Right lobe of liver (tissue), 6 donors: ENCODE data around the gene ATP5PD. TPM values are rescaled to one million over a fixed set of nuclear protein-coding genes. Genes with fewer than 3 reads are reported as not detected.

ENCODE experiments used
- ATAC-seq, 4 donors: fragments of 200-7000 bp; cut with Tn5 transposase; one replicate each; pipeline ENCODE4 v1.9.1; 2020; ENCODE audit warnings: mild to moderate bottlenecking in 4 of 4, moderate library complexity in 4 of 4
- DNase-seq, 3 donors: peaks; one replicate each; pipeline ENCODE4 v3.0.0-alpha.2; 2020
- H3K27ac ChIP-seq, 3 donors: fragments of 200-600 bp; one replicate each; pipeline ENCODE4 v1.8.0; 2022
- H3K27me3 ChIP-seq, 2 donors: fragments of 200-600 bp; one replicate each; pipeline ENCODE4 v1.8.0; 2022
- H3K36me3 ChIP-seq, 4 donors: fragments of 200-600 bp; sonication (generic) in 1 of 4; one replicate each; pipeline versions ENCODE4 v1.5.1 to v1.8.0; 2017 to 2022; ENCODE audit warnings: control low read depth in 1 of 4
- H3K4me1 ChIP-seq, 4 donors: fragments of 200-600 bp; sonication (generic) in 1 of 4; one replicate each; pipeline versions ENCODE4 v1.5.1 to v1.8.0; 2017 to 2022; ENCODE audit warnings: control low read depth in 1 of 4
- H3K4me3 ChIP-seq, 3 donors: fragments of 200-600 bp; one replicate each; pipeline ENCODE4 v1.8.0; 2022
- H3K9me3 ChIP-seq, 4 donors: fragments of 200-600 bp; sonication (generic) in 1 of 4; one replicate each; pipeline versions ENCODE4 v1.5.1 to v1.8.0; 2017 to 2022; ENCODE audit warnings: control low read depth in 1 of 4
- POLR2A ChIP-seq: fragments of 450-650 bp; IDR thresholded peaks from one replicate; pipeline ENCODE4 v1.6.1; 2017; ENCODE audit warnings: antibody characterized with exemption, mild to moderate bottlenecking
- WGBS: methylation state at CpG from one replicate; pipeline ENCODE4 v1.1.6; 2018; ENCODE audit warnings: low coverage, low lambda C conversion rate; ENCODE audit not compliant: insufficient coverage; ENCODE audit errors: missing lambda C conversion rate; 5-methylcytosine and 5-hydroxymethylcytosine counted together
- intact Hi-C, 2 donors: fragments of 100-400 bp; cut with DNase I; formaldehyde crosslinking; loops; one replicate each; pipeline versions ENCODE4 v1.11.2 to v1.14.1; 2022
- total RNA-seq, 6 experiments: library from RNA; depleted of rRNA in 2 of 6; stranded (reverse); fragments of >200 nt in 2 of 6; fragmentation: NEBNext Ultra II Directional in 3 of 6; extraction: Animal tissue kit (Norgen Biotek cat#: 25700) in 3 of 6; gene quantifications; one replicate each; pipeline versions ENCODE4 v1.1.0 to v1.2.4, GENCODE V29; 2016 to 2023
- TF ChIP-seq, protein P1 (sequence below), 4 donors: fragments of 200-600 bp in 3 of 4; fragments of 450-650 bp in 1 of 4; IDR thresholded peaks; one replicate each; pipeline versions ENCODE4 v1.5.1 to v1.8.0; 2016 to 2022; ENCODE audit warnings: antibody characterized with exemption in 4 of 4, mild to moderate bottlenecking in 2 of 4
- donor health status: DM: no; HTN: yes; CAD: no.
- donor health status: DM: no; HTN: no; CAD: no.
- donor health status: DM: no; HTN: no; CAD: no.
- donor health status: DM: no; HTN: yes; CAD: no.
- donor health status: DM: no; HTN: yes; CAD: no.

Gene ATP5PD
- total RNA-seq, 6 experiments from 2014 or later: 145 to 262 (median 179) TPM

DNA sequence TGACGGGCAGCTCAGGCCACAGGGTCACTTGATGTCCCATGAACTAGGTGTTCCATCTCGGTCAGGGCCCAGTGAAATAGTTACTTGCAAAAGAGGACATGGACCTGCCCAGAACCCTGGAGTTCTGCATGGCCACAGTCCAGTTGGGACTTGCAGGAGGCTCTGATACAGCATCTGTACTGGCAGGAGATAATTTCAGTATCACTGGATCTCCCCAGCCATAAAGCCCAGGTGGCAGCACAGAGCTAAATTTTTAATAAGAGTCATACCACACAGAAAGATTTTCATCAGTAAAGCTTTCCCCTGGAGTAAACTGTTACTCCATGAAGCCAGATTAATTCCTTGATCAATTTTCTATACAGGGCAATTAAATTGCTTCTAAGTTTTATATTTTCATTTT lies 23.0 kb upstream of the ATP5PD start:
- no peak for TF ChIP-seq POLR2A
- TF ChIP-seq, protein P1, sequence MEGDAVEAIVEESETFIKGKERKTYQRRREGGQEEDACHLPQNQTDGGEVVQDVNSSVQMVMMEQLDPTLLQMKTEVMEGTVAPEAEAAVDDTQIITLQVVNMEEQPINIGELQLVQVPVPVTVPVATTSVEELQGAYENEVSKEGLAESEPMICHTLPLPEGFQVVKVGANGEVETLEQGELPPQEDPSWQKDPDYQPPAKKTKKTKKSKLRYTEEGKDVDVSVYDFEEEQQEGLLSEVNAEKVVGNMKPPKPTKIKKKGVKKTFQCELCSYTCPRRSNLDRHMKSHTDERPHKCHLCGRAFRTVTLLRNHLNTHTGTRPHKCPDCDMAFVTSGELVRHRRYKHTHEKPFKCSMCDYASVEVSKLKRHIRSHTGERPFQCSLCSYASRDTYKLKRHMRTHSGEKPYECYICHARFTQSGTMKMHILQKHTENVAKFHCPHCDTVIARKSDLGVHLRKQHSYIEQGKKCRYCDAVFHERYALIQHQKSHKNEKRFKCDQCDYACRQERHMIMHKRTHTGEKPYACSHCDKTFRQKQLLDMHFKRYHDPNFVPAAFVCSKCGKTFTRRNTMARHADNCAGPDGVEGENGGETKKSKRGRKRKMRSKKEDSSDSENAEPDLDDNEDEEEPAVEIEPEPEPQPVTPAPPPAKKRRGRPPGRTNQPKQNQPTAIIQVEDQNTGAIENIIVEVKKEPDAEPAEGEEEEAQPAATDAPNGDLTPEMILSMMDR (IDR thresholded peaks at IDR 0.05): peak; percentile 37 to 52 (median 43)
- Histone ChIP-seq H3K4me1 (no peaks in the 10 kb centered on the region), H3K27ac (no peak overlapping the region), H3K27me3 (no peaks in the 10 kb centered on the region), H3K9me3 (no peaks in the 10 kb centered on the region), H3K4me3 (no peak overlapping the region), H3K36me3 (no peaks in the 10 kb centered on the region)
- no peak for DNase-seq
- peak; percentile 65 to 68 (median 66) for ATAC-seq
- WGBS: 39% methylated on average over 2 of the region's 2 CpGs
- intact Hi-C loops: loop anchor here in 1 of 2 donors (10.0 kb wide), 1 partner anchor 45 kb away; no protein-coding TSS in a partner anchor

DNA sequence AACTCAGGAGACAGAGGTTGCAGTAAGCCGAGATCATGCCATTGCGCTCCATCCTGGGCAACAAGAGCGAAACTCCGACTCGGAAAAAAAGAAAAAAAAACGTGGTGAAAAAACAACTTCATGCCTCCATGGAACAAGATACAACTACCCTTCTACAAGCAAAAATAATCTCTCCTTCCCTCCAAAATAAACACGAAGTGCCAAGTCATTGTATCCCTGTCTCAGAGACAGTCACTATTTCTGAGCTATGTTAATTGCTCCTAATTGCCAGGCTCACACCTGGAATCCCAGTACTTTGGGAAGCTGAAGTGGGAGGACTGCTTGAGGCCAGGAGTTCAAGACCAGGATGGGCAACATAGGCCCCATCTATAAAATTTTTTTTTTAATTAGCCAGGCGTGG lies 22.0 kb upstream of the ATP5PD start:
- no peak for ATAC-seq
- no peak for DNase-seq
- Histone ChIP-seq H3K4me3 (no peak overlapping the region), H3K27ac (no peak overlapping the region), H3K36me3 (peaks cover 0 to 7% (median 5%) of the 10 kb centered on the region in 4 donors), H3K9me3 (no peaks in the 10 kb centered on the region), H3K27me3 (no peaks in the 10 kb centered on the region), H3K4me1 (no peaks in the 10 kb centered on the region)
- 71% methylated on average over 6 of the region's 8 CpGs for WGBS
- no peak for TF ChIP-seq POLR2A
- intact Hi-C loops: loop anchor here in 1 of 2 donors (10.0 kb wide), 1 partner anchor 46 kb away; no protein-coding TSS in a partner anchor

DNA sequence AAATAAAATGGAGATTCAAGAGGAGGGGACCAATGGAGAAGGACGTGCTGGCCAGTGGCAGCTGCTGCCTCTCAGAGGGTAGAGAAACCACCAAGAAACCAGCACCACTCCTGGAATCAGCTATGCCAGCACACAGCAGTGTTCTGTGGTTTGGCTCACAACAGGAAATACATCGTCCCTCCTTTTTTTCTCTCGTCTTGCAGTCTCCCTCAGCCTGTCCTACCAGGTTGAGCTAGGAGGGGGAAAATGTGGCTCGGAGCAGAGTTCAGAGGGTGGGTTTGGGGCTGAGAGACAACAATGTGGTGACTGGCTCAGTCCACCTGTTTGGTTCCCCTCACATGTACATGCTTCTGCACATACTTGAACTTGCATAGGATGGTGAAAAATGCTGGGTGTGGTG lies 21.1 kb upstream of the ATP5PD start:
- WGBS: 64% methylated on average over 4 of the region's 4 CpGs
- Histone ChIP-seq H3K36me3 (peaks cover 0 to 16% (median 10%) of the 10 kb centered on the region in 4 donors), H3K9me3 (no peaks in the 10 kb centered on the region), H3K27ac (no peak overlapping the region), H3K27me3 (no peaks in the 10 kb centered on the region), H3K4me1 (no peaks in the 10 kb centered on the region), H3K4me3 (no peak overlapping the region)
- ATAC-seq (no peak), DNase-seq (no peak)
- intact Hi-C loops: loop anchor here in 1 of 2 donors (10.0 kb wide), 1 partner anchor 47 kb away; no protein-coding TSS in a partner anchor
- no peak for TF ChIP-seq POLR2A
- TF ChIP-seq, protein P1 (IDR thresholded peaks at IDR 0.05): no peak

DNA sequence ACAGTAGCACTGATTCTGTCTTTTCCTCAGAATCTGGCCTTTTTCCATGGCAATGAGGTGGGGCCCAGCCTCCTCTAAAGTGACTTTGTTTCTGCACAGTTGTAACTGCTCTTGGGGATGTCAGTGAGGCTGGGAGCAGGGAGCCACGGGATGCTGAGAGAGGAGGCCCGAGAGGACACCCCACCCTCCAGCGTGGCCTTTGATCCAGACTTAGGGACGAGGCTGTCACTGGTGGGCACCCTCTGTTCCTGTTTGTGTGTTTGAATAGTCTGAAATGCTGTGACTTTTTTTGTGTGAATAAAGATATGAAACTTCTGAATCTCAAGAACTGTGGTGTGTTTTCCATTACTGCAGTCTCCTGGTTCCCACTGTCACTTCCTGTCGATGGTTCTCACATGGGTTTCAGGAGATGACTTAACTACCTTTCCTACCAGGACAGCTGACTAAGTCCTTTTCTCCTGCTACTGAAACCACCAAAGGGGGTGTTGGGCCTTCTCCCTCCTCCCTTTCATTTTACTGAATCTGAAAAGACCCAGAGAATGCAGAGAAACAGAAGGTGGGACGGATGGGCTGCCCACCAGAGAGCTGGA lies 18.9 kb upstream of the ATP5PD start:
- WGBS: 39% methylated on average over 4 of the region's 6 CpGs
- Histone ChIP-seq H3K36me3 (peaks cover 0 to 23% (median 12%) of the 10 kb centered on the region in 4 donors), H3K9me3 (no peaks in the 10 kb centered on the region), H3K4me1 (peaks cover 0 to 1% (median 0%) of the 10 kb centered on the region in 4 donors), H3K27ac (peak overlapping the region in 1 of 3 donors; percentile 47), H3K4me3 (no peak overlapping the region), H3K27me3 (no peaks in the 10 kb centered on the region)
- peak; percentile 37 to 56 (median 50) for ATAC-seq
- no peak for DNase-seq
- intact Hi-C loops: loop anchor here in 1 of 2 donors (10.0 kb wide), 1 partner anchor 49 kb away; no protein-coding TSS in a partner anchor
- TF ChIP-seq, protein P1 (IDR thresholded peaks at IDR 0.05): no peak
- TF ChIP-seq POLR2A: no peak

DNA sequence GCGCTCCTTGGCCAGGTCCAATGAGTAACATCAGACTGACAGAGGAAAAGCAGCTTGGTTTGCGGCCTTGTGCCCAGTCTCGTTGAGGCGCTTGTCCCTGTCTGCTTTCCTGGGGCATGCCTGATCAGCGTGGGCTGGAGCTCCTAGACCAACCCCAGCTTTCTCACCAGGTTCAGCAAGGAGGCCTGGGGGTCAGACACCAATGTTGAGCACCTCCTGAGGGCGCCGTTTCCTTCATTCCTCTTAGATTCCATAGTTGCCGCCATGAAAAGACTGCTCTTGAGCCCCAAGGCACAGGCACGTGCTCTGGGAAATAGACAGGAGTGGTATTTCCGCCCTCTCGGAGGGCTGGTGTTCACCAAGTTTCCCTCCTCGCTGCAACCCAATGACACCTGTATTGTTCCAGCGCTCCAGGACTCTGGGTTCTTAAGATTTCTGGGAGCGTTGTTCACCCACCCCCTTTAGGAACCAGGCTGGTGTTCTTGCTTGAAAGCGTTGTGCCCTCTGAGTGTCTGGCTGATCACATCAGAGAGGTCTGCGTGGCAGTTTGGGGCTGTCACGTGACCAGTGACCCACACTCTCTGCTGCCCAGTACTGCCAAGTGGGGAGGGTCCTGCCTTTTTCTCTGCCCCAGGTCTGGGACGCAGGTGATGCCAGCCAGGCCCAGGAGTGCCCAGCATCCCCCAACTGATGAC lies 18.2 kb upstream of the ATP5PD start:
- TF ChIP-seq, protein P1 (IDR thresholded peaks at IDR 0.05): no peak
- TF ChIP-seq POLR2A: no peak
- H3K9me3 ChIP-seq: no peaks in the 10 kb centered on the region
- no peaks in the 10 kb centered on the region for H3K27me3 ChIP-seq
- ATAC-seq (no peak), DNase-seq (no peak)
- H3K4me1 ChIP-seq: peaks cover 0 to 8% (median 0%) of the 10 kb centered on the region in 4 donors
- WGBS: 100% methylated on average over 4 of the region's 18 CpGs
- no peak overlapping the region for H3K4me3 ChIP-seq
- intact Hi-C loops: loop anchor here in 1 of 2 donors (10.0 kb wide), 1 partner anchor 50 kb away; no protein-coding TSS in a partner anchor
- H3K36me3 ChIP-seq: peaks cover 0 to 23% (median 12%) of the 10 kb centered on the region in 4 donors
- peak overlapping the region in 1 of 3 donors; percentile 47 for H3K27ac ChIP-seq
